ENCODE results near the gene DUSP15.

Gene DUSP15

GRCh38 chr20:31851240-31851955 lies 18.9 kb downstream of the DUSP15 start:
- Histone ChIP-seq H2AFZ (ENCODE audit: low read depth) (no peak overlapping the region), H3K79me2 (ENCODE audit: insufficient read depth, low read depth) (no peaks in the 10 kb centered on the region), H3K9ac (no peak overlapping the region), H3K4me2 (no peak overlapping the region), H3K36me3 (ENCODE audit: insufficient read depth) (no peaks in the 10 kb centered on the region), H3K4me3 (IDR thresholded peaks at IDR 0.05; ENCODE audit: insufficient read depth, low read depth, low read length) (no peak overlapping the region), H3K27ac (no peak overlapping the region), H3K27me3 (ENCODE audit: insufficient read depth, low read depth) (peaks cover 87% of the 10 kb centered on the region), H3K4me1 (ENCODE audit: low read depth, poor library complexity, severe bottlenecking) (peaks cover 14% of the 10 kb centered on the region), H4K20me1 (ENCODE audit: insufficient read depth) (no peaks in the 10 kb centered on the region)
- TF ChIP-seq CTCF (conservative IDR thresholded peaks at IDR 0.05; ENCODE audit: low read depth, low read length): no peak

DNA sequence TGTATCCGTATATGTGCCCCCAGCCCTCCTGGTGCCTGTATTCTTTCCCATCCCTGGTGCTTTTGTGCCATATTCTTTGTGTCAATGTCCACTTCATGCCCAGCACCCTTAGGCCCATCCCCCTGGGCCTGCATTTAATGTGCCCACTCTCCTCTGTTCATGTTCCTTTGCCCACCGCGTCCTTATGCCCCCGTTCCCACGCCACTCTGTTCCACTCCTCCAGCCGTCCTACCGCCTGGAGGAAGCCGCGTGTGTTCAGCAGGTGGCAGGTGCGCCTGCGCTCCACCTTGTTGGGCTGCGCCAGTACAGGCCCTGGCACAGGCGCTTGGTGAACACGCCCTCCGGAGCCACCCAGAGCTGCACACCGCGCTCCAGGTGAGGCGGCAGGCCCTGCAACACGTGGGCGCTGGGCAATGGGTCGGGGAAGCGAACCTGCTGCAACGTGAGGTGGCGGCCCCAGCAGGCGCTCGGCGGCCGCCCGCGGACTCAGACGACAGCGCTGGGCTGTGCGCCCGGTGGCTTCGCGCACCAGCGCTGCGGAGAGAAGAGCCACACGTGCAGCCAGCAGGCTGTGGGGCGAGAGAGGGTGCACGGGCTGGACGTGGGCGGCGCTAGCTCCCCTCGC lies 20.9 kb downstream of the DUSP15 start:
- H3K27me3 ChIP-seq (ENCODE audit: insufficient read depth, low read depth): peaks cover 67% of the 10 kb centered on the region
- H3K4me3 ChIP-seq (IDR thresholded peaks at IDR 0.05; ENCODE audit: insufficient read depth, low read depth, low read length): no peak overlapping the region
- no peaks in the 10 kb centered on the region for H4K20me1 ChIP-seq (ENCODE audit: insufficient read depth)
- peaks cover 26% of the 10 kb centered on the region for H3K4me1 ChIP-seq (ENCODE audit: low read depth, poor library complexity, severe bottlenecking)
- no peaks in the 10 kb centered on the region for H3K79me2 ChIP-seq (ENCODE audit: insufficient read depth, low read depth)
- no peak overlapping the region for H3K9ac ChIP-seq
- no peak overlapping the region for H3K27ac ChIP-seq
- no peak overlapping the region for H3K4me2 ChIP-seq
- H2AFZ ChIP-seq (ENCODE audit: low read depth): no peak overlapping the region
- H3K36me3 ChIP-seq (ENCODE audit: insufficient read depth): no peaks in the 10 kb centered on the region
- no peak for TF ChIP-seq CTCF (conservative IDR thresholded peaks at IDR 0.05; ENCODE audit: low read depth, low read length)

GRCh38 chr20:31848088-31848999 lies 22.0 kb downstream of the DUSP15 start:
- Histone ChIP-seq H3K36me3 (ENCODE audit: insufficient read depth) (no peaks in the 10 kb centered on the region), H4K20me1 (ENCODE audit: insufficient read depth) (no peaks in the 10 kb centered on the region), H3K27me3 (ENCODE audit: insufficient read depth, low read depth) (peaks cover 63% of the 10 kb centered on the region), H3K9ac (no peak overlapping the region), H2AFZ (ENCODE audit: low read depth) (no peak overlapping the region), H3K79me2 (ENCODE audit: insufficient read depth, low read depth) (no peaks in the 10 kb centered on the region), H3K27ac (no peak overlapping the region), H3K4me1 (ENCODE audit: low read depth, poor library complexity, severe bottlenecking) (peaks cover 26% of the 10 kb centered on the region), H3K4me3 (IDR thresholded peaks at IDR 0.05; ENCODE audit: insufficient read depth, low read depth, low read length) (no peak overlapping the region), H3K4me2 (no peak overlapping the region)
- no peak for TF ChIP-seq CTCF (conservative IDR thresholded peaks at IDR 0.05; ENCODE audit: low read depth, low read length)

DNA sequence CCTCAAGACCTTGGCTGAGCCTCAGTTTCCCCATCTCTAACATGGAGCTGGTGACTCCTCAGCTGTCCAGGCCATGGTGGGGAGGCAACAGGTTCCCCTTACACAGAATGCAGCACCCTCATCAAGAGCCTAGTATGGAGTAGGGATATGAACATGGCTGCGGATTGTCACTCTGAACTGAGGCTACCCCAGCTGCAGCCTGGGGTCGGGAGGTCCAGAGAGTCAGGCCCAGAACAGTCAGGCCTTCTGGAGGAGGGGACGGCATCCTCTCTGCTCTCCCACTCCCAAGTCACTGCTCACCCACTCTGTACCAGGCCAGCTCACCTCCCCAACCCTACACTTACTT lies 23.6 kb downstream of the DUSP15 start:
- peaks cover 20% of the 10 kb centered on the region for H3K4me1 ChIP-seq (ENCODE audit: low read depth, poor library complexity, severe bottlenecking)
- no peak overlapping the region for H2AFZ ChIP-seq (ENCODE audit: low read depth)
- no peaks in the 10 kb centered on the region for H4K20me1 ChIP-seq (ENCODE audit: insufficient read depth)
- no peak overlapping the region for H3K9ac ChIP-seq
- no peaks in the 10 kb centered on the region for H3K36me3 ChIP-seq (ENCODE audit: insufficient read depth)
- no peak overlapping the region for H3K4me3 ChIP-seq (IDR thresholded peaks at IDR 0.05; ENCODE audit: insufficient read depth, low read depth, low read length)
- H3K27ac ChIP-seq: no peak overlapping the region
- peak; percentile 48; the same call in 1 of the 2 replicates for TF ChIP-seq CTCF (conservative IDR thresholded peaks at IDR 0.05; ENCODE audit: low read depth, low read length)
- H3K4me2 ChIP-seq: peak overlapping the region; percentile 29; the same call in 1 of the 2 replicates
- no peaks in the 10 kb centered on the region for H3K79me2 ChIP-seq (ENCODE audit: insufficient read depth, low read depth)
- peaks cover 67% of the 10 kb centered on the region for H3K27me3 ChIP-seq (ENCODE audit: insufficient read depth, low read depth)
